HepG2 (cell line): ENCODE results near the gene IKZF5. TPM values are rescaled to one million over a fixed set of nuclear protein-coding genes. Genes with fewer than 3 reads are reported as not detected.
A peak's percentile ranks its signal among the peaks of the same experiment; 100 is the strongest.

Source experiments
- CREM ChIP-seq, 2 experiments: sonication (generic) in 1 of 2; formaldehyde crosslinking in 1 of 2; IDR thresholded peaks; 2 replicates each; pipeline versions ENCODE4 v1.4.0 to v1.6.1; 2016 to 2020; ENCODE audit warnings: antibody characterized with exemption in 1 of 2, mild to moderate bottlenecking in 1 of 2, missing genetic modification reagents in 1 of 2
- FOXM1 ChIP-seq: sonication (generic); formaldehyde crosslinking; IDR thresholded peaks from 2 replicates; pipeline ENCODE4 v1.5.0; 2020; ENCODE audit warnings: missing genetic modification reagents
- HCFC1 ChIP-seq: fragments of 150-350 bp; IDR thresholded peaks from 2 replicates; pipeline ENCODE4 v1.6.1; 2014; ENCODE audit warnings: low read depth, low read length
- HOXA7 ChIP-seq: sonication (generic); formaldehyde crosslinking; IDR thresholded peaks from 2 replicates; pipeline ENCODE4 v1.8.1; 2022; ENCODE audit warnings: mild to moderate bottlenecking, missing genetic modification reagents, moderate library complexity
- IKZF1 ChIP-seq: fragments of 450-650 bp; IDR thresholded peaks from 2 replicates; pipeline ENCODE4 v1.7.1; 2016
- MED13 ChIP-seq: sonication (generic); formaldehyde crosslinking; IDR thresholded peaks from 2 replicates; pipeline ENCODE4 v1.5.0; 2020; ENCODE audit warnings: missing genetic modification reagents
- MEIS1 ChIP-seq: sonication (generic); formaldehyde crosslinking; IDR thresholded peaks from 2 replicates; pipeline ENCODE4 v1.9.0; 2021; ENCODE audit warnings: mild to moderate bottlenecking, missing genetic modification reagents, moderate library complexity, borderline replicate concordance
- REL ChIP-seq: sonication (generic); formaldehyde crosslinking; conservative IDR thresholded peaks from 2 replicates; pipeline ENCODE4 v1.8.0; 2022; ENCODE audit warnings: mild to moderate bottlenecking, missing genetic modification reagents, moderate library complexity
- RFXANK ChIP-seq: IDR thresholded peaks from 2 replicates; pipeline ENCODE4 v1.6.1; 2016
- SMYD3 ChIP-seq: sonication (generic); formaldehyde crosslinking; IDR thresholded peaks from 2 replicates; pipeline ENCODE4 v1.8.1; 2023; ENCODE audit warnings: mild to moderate bottlenecking, missing genetic modification reagents
- SP5 ChIP-seq: IDR thresholded peaks from 2 replicates; pipeline ENCODE4 v1.6.1; 2016; ENCODE audit warnings: low read depth, borderline replicate concordance
- THAP11 ChIP-seq: IDR thresholded peaks from 2 replicates; pipeline ENCODE4 v1.6.1; 2016; ENCODE audit warnings: missing biosample characterization, missing genetic modification reagents
- TMF1 ChIP-seq: sonication (generic); formaldehyde crosslinking; IDR thresholded peaks from 2 replicates; pipeline ENCODE4 v1.8.1; 2022; ENCODE audit warnings: low read depth, missing genetic modification reagents
- USF2 ChIP-seq, 2 experiments: sonication (generic) in 1 of 2; formaldehyde crosslinking in 1 of 2; IDR thresholded peaks; 2 replicates each; pipeline versions ENCODE4 v1.5.1 to v1.6.1; 2011 to 2020; ENCODE audit warnings: borderline replicate concordance in 1 of 2, low read depth in 1 of 2, low read length in 1 of 2, mild to moderate bottlenecking in 1 of 2, missing genetic modification reagents in 1 of 2, moderate library complexity in 1 of 2
- WIZ ChIP-seq: sonication (generic); formaldehyde crosslinking; IDR thresholded peaks from 2 replicates; pipeline ENCODE4 v1.5.1; 2020; ENCODE audit warnings: mild to moderate bottlenecking, missing genetic modification reagents
- ZBTB25 ChIP-seq: IDR thresholded peaks from 2 replicates; pipeline ENCODE4 v1.6.1; 2018; ENCODE audit warnings: missing genetic modification reagents
- ZNF326 ChIP-seq: sonication (generic); formaldehyde crosslinking; IDR thresholded peaks from 2 replicates; pipeline ENCODE4 v1.4.0; 2020; ENCODE audit warnings: missing genetic modification reagents, borderline replicate concordance
- ZNF546 ChIP-seq: sonication (generic); formaldehyde crosslinking; conservative IDR thresholded peaks from 2 replicates; pipeline ENCODE4 v1.8.1; 2023; ENCODE audit warnings: mild to moderate bottlenecking, missing genetic modification reagents
- ZNF577 ChIP-seq: sonication (generic); formaldehyde crosslinking; IDR thresholded peaks from 2 replicates; pipeline ENCODE4 v1.4.0; 2020; ENCODE audit warnings: mild to moderate bottlenecking, low read depth, missing genetic modification reagents, borderline replicate concordance
- ZNF772 ChIP-seq: sonication (generic); formaldehyde crosslinking; IDR thresholded peaks from 2 replicates; pipeline ENCODE4 v1.5.0; 2020; ENCODE audit warnings: mild to moderate bottlenecking, missing genetic modification reagents
- polyA plus RNA-seq, 8 experiments: library from polyadenylated mRNA; depleted of rRNA in 3 of 8; stranded (reverse) in 7 of 8; unstranded in 1 of 8; fragments of >200 nt; fragmentation: Illumina TruSeq in 4 of 8; extraction: Trizol in 4 of 8; gene quantifications; 2 replicates each; pipeline versions ENCODE4 v1.2.1 to v1.2.3, GENCODE V29; 2011 to 2016; ENCODE audit warnings: low read depth in 4 of 8, missing spikeins in 1 of 8, mixed read lengths in 1 of 8; ENCODE audit not compliant: insufficient read depth in 1 of 8
- total RNA-seq, 5 experiments: library from RNA; depleted of rRNA; stranded (reverse); fragments of >200 nt; fragmentation: Illumina TruSeq; extraction: Trizol; gene quantifications; 2 replicates each; pipeline ENCODE4 v1.2.3, GENCODE V29; 2016; ENCODE audit warnings: low read depth in 1 of 5
- TF ChIP-seq, protein P1 (sequence below): sonication (generic); formaldehyde crosslinking; IDR thresholded peaks from 2 replicates; pipeline ENCODE4 v1.4.0; 2020; ENCODE audit warnings: missing genetic modification reagents

IKZF5 gene
- total and polyA plus RNA-seq, 2 of the 13 experiments (the other 11 are each of a cell fraction or from before 2014, with no cell fraction given) = 3.7 to 12.0 TPM

GRCh38 chr10:122953902-122954730, 54.5 kb downstream of the IKZF5 start, which contains the start of gene C10orf88 (continued):
- TF ChIP-seq WIZ (no peak; the same call in 1 of the 2 replicates), THAP11 (CRISPR knock-in tag) (peak; percentile 95), CREM (IDR thresholded peaks at IDR 0.05) (peak; percentile 63), CREM (CRISPR knock-in tag; IDR thresholded peaks at IDR 0.05) (peak; percentile 21; the same call in 1 of the 2 replicates), SMYD3 (peak; percentile 94), ZNF546 (CRISPR knock-in tag) (peak; percentile 92), USF2 (IDR thresholded peaks at IDR 0.05; ENCODE audit: low read depth, low read length) (0 out of 2 replicates have a peak, but pooled peaks have one; percentile 3), USF2 (CRISPR knock-in tag; IDR thresholded peaks at IDR 0.05; ENCODE audit: borderline replicate concordance) (peak; percentile 60; the same call in 1 of the 2 replicates), IKZF1 (no peak), MEIS1 (CRISPR knock-in tag) (peak; percentile 91), RFXANK (CRISPR knock-in tag) (0 out of 2 replicates have a peak, but pooled peaks have one; percentile 38), ZNF772 (CRISPR knock-in tag) (peak; percentile 96), ZBTB25 (CRISPR knock-in tag) (peak; percentile 74; the same call in 1 of the 2 replicates), TMF1 (CRISPR knock-in tag) (peak; percentile 98), ZNF326 (CRISPR knock-in tag) (no peak), HCFC1 (peak; percentile 73), FOXM1 (CRISPR knock-in tag) (0 out of 2 replicates have a peak, but pooled peaks have one; percentile 34), HOXA7 (CRISPR knock-in tag) (no peak), ZNF577 (CRISPR knock-in tag) (0 out of 2 replicates have a peak, but pooled peaks have one; percentile 72), REL (CRISPR knock-in tag) (no peak), MED13 (0 out of 2 replicates have a peak, but pooled peaks have one; percentile 14), SP5 (CRISPR knock-in tag) (peak; percentile 37; the same call in 1 of the 2 replicates)
- TF ChIP-seq, protein P1, sequence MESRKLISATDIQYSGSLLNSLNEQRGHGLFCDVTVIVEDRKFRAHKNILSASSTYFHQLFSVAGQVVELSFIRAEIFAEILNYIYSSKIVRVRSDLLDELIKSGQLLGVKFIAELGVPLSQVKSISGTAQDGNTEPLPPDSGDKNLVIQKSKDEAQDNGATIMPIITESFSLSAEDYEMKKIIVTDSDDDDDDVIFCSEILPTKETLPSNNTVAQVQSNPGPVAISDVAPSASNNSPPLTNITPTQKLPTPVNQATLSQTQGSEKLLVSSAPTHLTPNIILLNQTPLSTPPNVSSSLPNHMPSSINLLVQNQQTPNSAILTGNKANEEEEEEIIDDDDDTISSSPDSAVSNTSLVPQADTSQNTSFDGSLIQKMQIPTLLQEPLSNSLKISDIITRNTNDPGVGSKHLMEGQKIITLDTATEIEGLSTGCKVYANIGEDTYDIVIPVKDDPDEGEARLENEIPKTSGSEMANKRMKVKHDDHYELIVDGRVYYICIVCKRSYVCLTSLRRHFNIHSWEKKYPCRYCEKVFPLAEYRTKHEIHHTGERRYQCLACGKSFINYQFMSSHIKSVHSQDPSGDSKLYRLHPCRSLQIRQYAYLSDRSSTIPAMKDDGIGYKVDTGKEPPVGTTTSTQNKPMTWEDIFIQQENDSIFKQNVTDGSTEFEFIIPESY (CRISPR knock-in tag) = peak; percentile 6; the same call in 1 of the 2 replicates
